Tibial nerve (tissue), 3 donors: Measurements from ENCODE around the gene HNRNPAB.

Experiments
- CTCF ChIP-seq, 5 experiments: fragments of 200-600 bp in 3 of 5; fragments of 450-650 bp in 2 of 5; sonication (generic) in 3 of 5; IDR thresholded peaks; one replicate each; pipeline ENCODE4 v1.5.1; 2016 to 2019; ENCODE audit warnings: antibody characterized with exemption in 5 of 5, mild to moderate bottlenecking in 3 of 5, moderate library complexity in 2 of 5
- POLR2A ChIP-seq, 2 donors: fragments of 450-650 bp; IDR thresholded peaks; one replicate each; pipeline ENCODE4 v1.6.1; 2017; ENCODE audit warnings: antibody characterized with exemption in 2 of 2, mild to moderate bottlenecking in 2 of 2, moderate library complexity in 2 of 2

GRCh38 chr5:178234121-178234749 lies 29.9 kb downstream of the HNRNPAB start:
- TF ChIP-seq POLR2A (IDR thresholded peaks at IDR 0.05) (no peak), CTCF (IDR thresholded peaks at IDR 0.05) (no peak)
